Posterior cingulate gyrus (tissue), 11 donors: Measurements from ENCODE around the gene C8G.

ENCODE experiments used
- DNase-seq, 10 donors: peaks; one replicate each; pipeline versions ENCODE4 v3.0.0 to v3.0.0-alpha.2; 2020 to 2021; ENCODE audit warnings: mixed read lengths in 3 of 10
- intact Hi-C: fragments of 100-400 bp; cut with DNase I; formaldehyde crosslinking; loops from one replicate; pipeline ENCODE4 v1.15.1; 2023

C8G gene

GRCh38 chr9:136944519-136945332, at the start of gene C8G, which contains the start of gene FBXW5:
Gene C8G (plus strand): TSS chr9:136945243. CDS start chr9:136945321, 78 bp downstream.
Gene FBXW5 (minus strand): TSS chr9:136944738. CDS start chr9:136944083, 655 bp downstream.
- intact Hi-C loops, result loop anchor here (10.0 kb wide), 2 partner anchors 100 to 150 kb away; partner anchors contain the start of genes AJM1, CCDC183, PHPT1 and TMEM141
- peak; percentile 86 to 99 (median 92) for DNase-seq

DNA sequence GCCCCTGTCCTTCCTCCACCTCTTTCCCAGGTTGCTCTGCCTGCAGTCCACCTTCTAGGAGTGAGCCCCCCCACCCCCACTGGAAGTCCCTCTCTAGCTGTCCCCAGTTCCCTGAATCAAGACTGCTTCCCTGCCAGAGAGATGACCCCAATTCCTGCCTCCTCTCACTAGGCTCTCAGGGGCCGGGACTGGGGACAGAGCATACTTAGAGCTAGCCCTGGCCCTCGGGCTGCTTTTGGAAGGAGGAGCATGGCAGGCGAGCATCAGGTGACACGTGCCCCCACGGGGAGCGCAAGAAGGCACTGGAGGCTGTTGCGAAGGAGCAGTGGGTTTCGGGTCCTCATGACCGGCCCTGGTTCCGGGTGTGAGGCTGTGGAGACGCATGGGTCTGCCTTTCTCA, 49.0 kb upstream of the C8G start:
- intact Hi-C loops, result no loop called here

GRCh38 chr9:136898483-136899100, 46.5 kb upstream of the C8G start:
- intact Hi-C loops, result no loop called here
- DNase-seq, result no peak

More for the DNA sequence above, 49.0 kb upstream of the C8G start:
- no peak for DNase-seq

DNA sequence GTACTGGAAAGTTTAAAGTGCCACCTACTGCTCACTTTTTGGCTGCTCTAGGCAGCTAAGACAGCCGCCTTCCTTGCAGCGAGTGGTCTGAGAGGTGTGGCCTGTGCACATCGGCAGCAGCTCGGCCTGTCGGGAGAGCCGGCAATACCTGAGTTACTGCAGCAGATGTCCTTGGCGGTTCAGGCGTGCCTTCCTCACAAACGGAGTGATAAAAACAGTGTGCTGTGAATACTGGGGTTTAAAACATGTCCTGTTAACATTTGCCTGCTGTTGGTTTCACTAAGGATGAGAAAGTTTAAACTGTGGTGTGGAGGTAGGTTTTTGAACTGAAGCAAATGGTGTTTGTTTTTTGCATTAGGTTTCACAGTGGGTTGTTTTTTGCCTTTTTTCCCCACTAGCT, 45.8 kb upstream of the C8G start:
- intact Hi-C loops, result no loop called here
- no peak for DNase-seq

DNA sequence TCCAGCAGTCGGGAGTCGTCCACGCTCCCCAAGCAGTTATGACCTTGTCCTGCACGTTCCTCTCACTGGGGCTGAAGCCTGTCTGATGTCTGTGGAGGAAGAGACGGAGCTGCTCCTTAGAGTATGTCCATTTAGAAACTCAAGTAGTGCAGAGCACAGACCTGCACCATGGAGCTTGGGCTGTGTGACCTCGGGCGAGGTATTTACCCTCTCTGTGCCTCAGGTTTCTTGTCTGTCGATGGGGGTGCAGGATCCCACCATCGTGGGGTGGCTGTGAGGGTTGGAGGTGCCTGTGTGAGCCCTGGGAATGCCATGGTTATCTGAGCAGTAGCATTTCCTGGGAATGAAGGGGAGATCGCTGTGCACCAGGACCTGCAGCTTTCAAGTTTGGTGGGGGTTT, 44.5 kb upstream of the C8G start:
- intact Hi-C loops, result no loop called here

GRCh38 chr9:136900988-136901515, 44.0 kb upstream of the C8G start:
- DNase-seq, result no peak
- intact Hi-C loops, result no loop called here

More for the DNA sequence above, 44.5 kb upstream of the C8G start:
- DNase-seq, result no peak

DNA sequence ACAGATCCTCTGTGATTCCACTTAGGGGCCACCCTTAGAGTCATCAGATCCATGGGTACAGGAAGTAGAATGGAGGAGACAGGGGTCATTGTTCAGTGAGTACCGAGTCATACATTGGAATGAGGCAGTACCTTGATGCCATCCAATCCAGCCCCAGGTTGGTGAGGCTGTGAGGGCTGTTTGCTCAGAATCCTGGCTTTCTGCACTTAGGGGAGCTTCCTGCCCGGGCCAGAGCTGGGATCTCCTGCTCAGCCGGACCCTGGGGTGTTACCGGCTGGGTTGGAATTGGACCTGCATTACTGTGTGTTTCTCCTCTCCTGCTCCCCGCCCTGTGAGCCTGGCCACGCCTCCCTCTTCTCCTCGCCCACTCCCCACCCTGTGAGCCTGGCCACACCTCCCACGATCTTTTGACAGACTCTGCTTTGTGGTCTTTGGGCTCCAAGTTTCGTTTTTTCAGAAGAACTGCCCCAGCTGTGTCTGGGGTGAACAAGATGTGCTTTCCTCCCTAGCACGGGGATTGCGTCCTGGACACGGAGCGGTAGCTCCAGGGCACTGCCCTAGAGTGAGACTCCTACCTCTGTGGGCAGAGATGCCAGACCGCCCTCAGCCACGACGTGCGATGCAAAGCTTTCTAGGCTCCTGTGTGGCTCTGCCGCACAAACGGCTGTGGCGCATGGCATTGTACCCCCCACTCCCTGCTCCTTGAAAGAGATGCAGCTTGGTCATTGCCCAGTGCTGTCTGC, 43.4 kb upstream of the C8G start:
- intact Hi-C loops, result no loop called here
- DNase-seq, result no peak

- intact Hi-C loops, result no loop called here
- DNase-seq, result no peak
Observed at GRCh38 chr9:136902259-136902821, 42.7 kb upstream of the C8G start.

GRCh38 chr9:136903041-136903554, 41.9 kb upstream of the C8G start:
- DNase-seq, result no peak
- intact Hi-C loops, result no loop called here

GRCh38 chr9:136906266-136906665, 38.8 kb upstream of the C8G start:
- intact Hi-C loops, result no loop called here
- DNase-seq, result no peak

GRCh38 chr9:136907011-136907914, 37.8 kb upstream of the C8G start:
- DNase-seq, result no peak
- intact Hi-C loops, result no loop called here

GRCh38 chr9:136910197-136910900, 34.7 kb upstream of the C8G start:
- intact Hi-C loops, result no loop called here
- peak in 7 of 10 donors; percentile 26 to 92 (median 58) for DNase-seq

DNA sequence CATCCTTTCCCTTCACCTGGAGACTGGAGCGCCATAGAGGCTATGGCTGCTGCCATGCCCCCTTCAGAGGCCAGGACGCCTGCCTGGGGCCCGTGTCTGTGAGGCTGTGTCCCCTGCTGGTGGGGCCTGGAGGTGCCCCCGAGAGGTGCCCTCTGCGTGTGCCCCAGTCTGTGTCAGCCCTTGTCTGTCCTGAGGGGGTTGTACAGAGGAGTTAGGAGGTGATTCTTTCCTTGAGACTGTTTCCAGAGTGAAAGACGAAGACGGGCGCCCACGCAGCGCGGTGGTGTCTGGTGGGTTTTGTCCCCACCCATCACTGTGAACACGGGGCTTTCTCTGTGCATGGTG, 34.2 kb upstream of the C8G start:
- intact Hi-C loops, result no loop called here
- DNase-seq, result no peak

- intact Hi-C loops, result no loop called here
- no peak for DNase-seq
Observed at GRCh38 chr9:136913701-136914438, 31.2 kb upstream of the C8G start.

DNA sequence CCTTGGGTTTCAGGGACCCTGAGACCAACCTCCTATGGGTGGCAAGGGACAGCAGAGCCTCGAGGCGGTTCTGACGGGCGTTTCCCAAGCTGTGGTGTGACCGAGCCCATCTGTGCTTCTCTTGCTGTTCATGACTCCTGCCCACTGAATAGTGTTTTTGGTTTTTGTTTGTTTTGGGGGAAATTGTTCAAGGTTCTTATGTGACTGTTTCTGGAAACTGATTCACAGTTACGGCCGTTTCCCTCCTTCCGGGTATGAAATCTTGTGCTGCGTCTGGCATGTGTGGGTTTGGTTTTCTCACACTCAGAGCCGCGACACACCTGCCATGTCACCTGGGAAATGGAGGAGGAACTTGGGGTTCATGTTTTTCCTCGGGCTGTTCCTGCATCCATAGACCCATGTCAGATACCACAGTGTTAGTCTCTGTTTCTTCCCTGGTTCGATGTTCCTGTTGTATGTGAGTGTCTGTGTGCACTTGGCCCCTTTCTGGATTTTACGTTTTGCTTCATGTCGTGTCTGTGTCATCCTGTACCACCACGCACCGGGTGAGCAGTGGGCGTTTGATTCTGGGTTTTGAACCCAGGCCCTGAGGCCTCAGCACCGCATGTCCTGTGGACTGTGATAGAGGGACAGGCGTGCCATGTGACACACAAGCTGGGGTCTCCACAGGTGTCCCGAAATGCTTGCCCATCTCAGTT, 29.3 kb upstream of the C8G start:
- intact Hi-C loops, result no loop called here
- no peak for DNase-seq

DNA sequence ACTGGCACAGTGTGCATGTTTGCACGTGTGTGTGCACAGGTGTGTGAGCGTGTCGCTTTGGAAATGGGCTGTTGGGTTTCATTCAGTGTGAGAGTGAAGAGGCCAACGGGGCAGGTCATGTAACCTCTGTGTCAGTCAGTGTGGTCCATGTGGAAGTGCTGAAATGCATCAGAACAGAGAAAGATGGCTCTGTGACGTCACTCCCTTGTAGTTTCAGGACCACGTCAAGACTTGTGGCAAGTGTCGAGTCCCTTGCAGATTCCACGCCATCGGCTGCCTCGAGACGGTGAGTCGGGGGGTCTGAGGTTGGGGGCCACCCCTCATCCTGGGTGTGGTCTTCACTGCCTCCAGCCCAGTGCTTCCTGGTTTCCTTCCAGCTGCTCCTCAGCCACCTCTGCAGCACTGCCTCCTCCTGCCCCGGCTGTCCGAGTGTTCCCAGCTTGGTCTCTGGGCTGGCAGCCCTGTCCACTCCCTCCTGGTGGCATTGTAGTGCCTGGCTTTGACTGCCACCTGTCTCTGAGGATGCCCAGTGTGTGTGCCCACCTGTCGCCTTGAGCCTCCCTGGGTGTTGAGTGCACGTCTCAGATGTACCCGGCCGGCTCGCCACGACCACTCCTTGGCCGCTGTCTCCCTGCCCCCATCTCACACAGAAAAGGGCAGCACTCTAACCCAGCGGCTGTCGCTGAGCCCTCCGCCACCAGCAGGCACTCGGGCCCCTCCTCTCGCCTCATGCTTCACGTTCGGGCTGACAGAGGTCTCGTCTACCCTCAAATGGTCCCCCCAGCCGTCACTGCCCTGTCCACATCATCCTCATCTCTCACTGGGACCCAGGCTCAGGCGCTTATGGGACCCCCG, 28.5 kb upstream of the C8G start:
- intact Hi-C loops, result no loop called here
- no peak for DNase-seq

DNA sequence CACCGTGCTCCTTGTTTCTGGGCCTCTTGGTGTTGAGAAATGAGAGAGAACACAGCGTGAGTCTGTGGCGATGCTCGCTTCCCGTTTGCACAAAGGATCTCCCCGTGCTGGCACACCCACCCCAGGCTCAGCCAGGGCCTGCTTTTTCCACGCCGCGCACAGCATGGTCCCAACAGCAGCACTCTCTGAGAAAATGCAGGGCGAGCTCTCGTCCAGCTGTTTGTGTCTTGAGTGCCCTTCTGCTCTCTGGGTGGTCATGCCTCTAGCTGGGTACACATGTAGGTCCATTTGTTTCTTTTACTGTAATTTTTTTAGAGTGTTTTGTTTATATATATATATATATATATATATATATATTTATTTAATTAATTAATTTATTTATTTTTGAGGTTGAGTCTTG, 27.1 kb upstream of the C8G start:
- DNase-seq, result no peak
- intact Hi-C loops, result no loop called here
